Stimulated activated CD4-positive, alpha-beta T cell treated with anti-CD3 and anti-CD28 coated beads, Interleukin-1b, Interleukin-23, amount 100 ng/mL, for 4 hours (primary cell): ENCODE measurements around the gene NTM.
"Not testable (repeated sequence)": the region's sequence is repeated elsewhere in the genome, so short reads cannot be mapped to it uniquely, and the experiment has no call there.

Experiments
- DNase-seq, 2 donors: peaks; one replicate each; pipeline ENCODE4 v3.0.0-alpha.2; 2020; ENCODE audit warnings: low read depth in 2 of 2

Gene NTM

GRCh38 chr11:131422029-131422428 is 51.6 kb downstream of the NTM start:
- no peak for DNase-seq

- no peak for DNase-seq
Observed at GRCh38 chr11:131422496-131422895, 52.1 kb downstream of the NTM start.

GRCh38 chr11:131423688-131424087 is 53.3 kb downstream of the NTM start:
- DNase-seq, result no peak

GRCh38 chr11:131424257-131424876 is 54.0 kb downstream of the NTM start:
- not testable (repeated sequence) for DNase-seq

- no peak for DNase-seq
Observed at GRCh38 chr11:131425285-131425684, 54.9 kb downstream of the NTM start.

DNA sequence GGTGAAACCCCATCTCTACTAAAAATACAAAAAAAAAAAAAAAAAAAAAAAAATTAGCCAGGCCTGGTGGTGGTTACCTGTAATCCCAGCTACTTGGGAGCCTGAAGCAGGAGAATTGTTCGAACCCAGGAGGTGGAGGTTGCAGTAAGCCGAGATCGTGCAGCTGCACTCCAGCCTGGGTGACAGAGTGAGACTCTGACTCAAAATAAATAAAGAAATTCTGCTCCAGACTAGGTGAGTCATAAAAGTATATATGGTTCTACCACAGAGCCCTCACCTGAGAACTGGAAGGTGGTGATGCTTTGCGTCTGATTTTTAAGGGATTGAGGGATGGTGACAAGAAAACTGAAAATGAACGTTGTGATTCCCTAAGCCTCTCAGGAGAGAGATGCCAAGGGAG is 58.4 kb downstream of the NTM start:
- DNase-seq, result no peak

DNA sequence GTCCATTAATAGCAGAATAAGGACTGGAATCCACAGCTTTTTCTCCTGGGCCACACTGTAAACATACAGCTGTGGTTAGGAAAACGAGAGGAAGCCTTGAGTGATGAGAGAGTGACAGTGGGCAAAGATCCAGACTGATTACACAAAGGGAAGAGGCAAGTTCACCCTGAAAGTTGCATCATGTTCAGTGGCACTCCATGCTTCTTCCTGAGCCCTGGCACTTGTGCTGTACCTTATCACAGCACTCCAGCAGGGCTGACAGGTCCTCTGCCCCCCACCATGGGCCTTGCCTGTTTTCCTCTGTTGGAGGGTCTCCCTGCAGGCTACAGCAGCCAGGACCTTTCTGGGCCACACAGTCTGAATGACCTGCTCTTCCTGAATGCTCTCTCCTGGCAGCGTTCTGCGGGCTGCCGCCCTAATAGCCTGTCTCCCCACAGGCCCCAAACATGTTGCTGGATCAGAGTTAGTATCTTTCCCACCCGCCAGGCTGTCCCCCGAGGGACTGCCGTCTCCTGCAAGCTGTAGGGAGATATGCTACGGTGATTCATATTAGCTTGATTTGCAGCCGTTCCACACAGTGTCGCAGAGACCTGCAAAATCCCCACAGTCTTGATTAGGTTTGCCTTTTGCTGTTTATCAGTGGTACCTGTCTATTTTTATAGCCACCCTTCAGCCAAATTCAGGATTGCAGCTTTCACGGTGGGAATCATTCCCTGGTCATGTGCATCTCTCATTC is 60.2 kb downstream of the NTM start:
- DNase-seq, result no peak

GRCh38 chr11:131441051-131441810 is 70.8 kb downstream of the NTM start:
- DNase-seq, result no peak

DNA sequence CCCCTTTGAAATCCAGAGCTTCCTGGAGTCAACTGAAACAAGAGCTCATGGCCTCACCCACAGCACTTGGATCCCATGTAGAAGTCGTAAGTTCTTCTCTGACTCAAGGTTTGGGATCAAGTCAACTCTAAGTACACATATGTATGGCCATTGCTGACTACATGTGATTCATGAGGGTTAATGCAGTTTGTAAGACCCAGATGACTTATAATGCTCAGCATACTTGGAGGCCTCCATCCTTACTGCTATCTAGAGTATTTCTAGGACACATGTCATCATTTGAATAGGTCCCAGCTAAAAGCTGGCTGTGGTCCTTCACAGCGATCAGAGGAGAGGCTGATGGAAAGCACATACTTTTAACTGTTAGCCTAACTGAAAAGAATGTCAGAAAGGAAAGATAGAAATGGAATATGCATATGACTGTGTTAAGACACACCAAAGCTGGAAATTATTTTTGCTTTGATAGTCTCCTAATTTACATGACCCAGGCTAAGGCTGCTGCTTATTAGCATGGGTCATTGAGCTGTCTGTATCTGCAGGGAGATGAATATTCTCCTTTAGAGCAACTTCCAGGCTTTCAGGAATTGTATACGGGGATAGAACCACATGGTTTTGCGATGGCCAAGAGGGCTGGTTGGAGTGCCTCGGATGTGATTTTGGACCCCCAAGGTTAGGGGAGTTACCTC is 76.3 kb downstream of the NTM start:
- DNase-seq, result no peak

DNA sequence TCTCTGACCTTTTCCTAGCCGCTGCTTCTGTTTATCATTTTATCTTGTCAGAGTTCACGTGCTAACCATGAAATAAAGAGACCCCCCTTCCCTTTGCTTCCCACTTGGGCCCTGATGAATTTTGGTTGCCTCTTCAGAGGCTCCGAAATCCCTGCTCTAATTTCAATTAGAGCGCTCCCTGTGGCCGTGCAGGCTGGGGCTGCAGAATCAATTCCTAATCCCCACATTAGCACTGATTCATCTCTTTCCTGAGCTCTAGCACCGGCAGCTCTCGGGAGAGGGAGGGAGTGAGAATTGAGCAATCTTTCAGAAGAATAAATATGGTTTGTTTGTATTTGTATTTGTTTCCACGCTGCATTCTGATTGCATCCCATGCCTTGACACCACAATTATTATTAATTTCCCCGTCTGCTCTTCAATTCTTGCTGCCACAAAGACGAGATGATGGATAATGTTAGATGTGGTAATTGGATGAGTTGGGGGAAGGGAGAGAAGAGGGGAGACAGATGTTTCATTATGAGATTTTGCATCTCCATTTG is 76.9 kb downstream of the NTM start:
- no peak for DNase-seq

GRCh38 chr11:131447898-131448297 is 77.5 kb downstream of the NTM start:
- no peak for DNase-seq

GRCh38 chr11:131449036-131450019 is 78.9 kb downstream of the NTM start:
- DNase-seq, result no peak

- no peak for DNase-seq
Observed at GRCh38 chr11:131454490-131454889, 84.1 kb downstream of the NTM start.

- no peak for DNase-seq
Observed at GRCh38 chr11:131454989-131455388, 84.6 kb downstream of the NTM start.

GRCh38 chr11:131455843-131456704 is 85.7 kb downstream of the NTM start:
- no peak for DNase-seq

GRCh38 chr11:131457163-131457562 is 86.7 kb downstream of the NTM start:
- no peak for DNase-seq

DNA sequence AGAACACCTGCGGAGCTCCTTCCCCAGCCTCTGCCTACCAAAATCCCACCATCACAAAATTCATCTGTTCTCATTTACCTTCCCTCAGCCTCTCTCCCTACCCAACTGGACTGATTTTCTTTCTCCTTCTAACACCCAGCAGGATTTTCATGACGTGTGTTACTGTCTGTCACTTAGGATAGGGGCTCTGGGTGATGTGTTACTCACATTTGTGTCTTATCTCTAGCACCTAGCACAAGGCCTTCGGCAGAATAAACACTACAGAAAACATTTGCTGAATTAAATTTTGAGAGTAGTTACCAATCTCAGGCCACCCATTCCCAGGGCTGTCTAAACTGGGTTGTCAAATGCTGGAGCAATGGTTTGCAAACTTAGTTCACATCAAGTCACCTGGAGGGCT is 88.0 kb downstream of the NTM start:
- no peak for DNase-seq

GRCh38 chr11:131460931-131461330 is 90.5 kb downstream of the NTM start:
- DNase-seq, result no peak

- DNase-seq, result no peak
Observed at GRCh38 chr11:131462622-131463021, 92.2 kb downstream of the NTM start.

DNA sequence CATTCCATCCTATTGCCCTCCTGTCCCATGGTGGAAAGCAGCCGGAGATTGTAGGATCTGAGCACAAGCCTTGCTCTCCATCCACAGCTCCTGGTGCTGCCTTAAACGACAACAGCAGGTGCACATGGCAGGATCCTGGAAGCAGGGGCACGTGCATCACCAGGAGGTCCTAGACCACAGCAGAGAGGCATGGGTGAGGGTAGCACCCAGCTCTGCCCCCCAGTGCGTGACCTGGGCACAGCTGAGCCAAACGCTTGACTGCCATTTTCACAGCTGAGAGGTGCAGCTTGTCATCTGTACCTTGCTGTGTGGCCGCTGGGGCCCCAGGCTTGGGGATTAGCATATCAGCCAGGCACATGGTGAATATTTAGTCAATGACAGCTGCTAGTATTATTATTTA is 92.7 kb downstream of the NTM start:
- DNase-seq, result no peak
